Endothelial cell of umbilical vein (primary cell): ENCODE results near the gene DNAJB12. TPM values are rescaled to one million over a fixed set of nuclear protein-coding genes. Genes with fewer than 3 reads are reported as not detected.

Experiments used
- BruUV-seq: library from RNA; stranded (reverse); fragments of 400-500 nt; replicated peaks from 2 replicates; lab custom pipeline; 2021; lab: Mats Ljungman, UMichigan
- CTCF ChIA-PET: fragments of 300-600, 350-600 bp; sonication (Branson Sonifier 250); formaldehyde crosslinking; loops from one replicate; lab custom pipeline; 2021; ENCODE audit warnings: antibody characterized with exemption, inconsistent platforms; lab: Charles Lee
- POLR2A ChIA-PET: fragments of 300-600, 350-600 bp; sonication (Branson Sonifier 250); formaldehyde crosslinking; loops from one replicate; lab custom pipeline; 2021; ENCODE audit warnings: antibody characterized with exemption, inconsistent platforms; lab: Charles Lee
- DNase-seq: peaks from one replicate; pipeline ENCODE4 v3.0.0-alpha.2; 2011; ENCODE audit warnings: low read depth, low spot score
- FAIRE-seq: peaks from 2 replicates; lab custom pipeline; 2011; peaks lifted over from hg19 to GRCh38; lab: Jason Lieb, UNC
- H2AFZ ChIP-seq: 2 replicates; pipeline ENCODE4 v1.6.0; 2012; ENCODE audit warnings: low read depth, low read length, control low read depth, inconsistent platforms
- H3K27ac ChIP-seq: 2 replicates; pipeline ENCODE4 v1.5.1; 2011; ENCODE audit warnings: low read depth, mild to moderate bottlenecking, control low read depth, low read length, moderate library complexity; ENCODE audit not compliant: insufficient read depth
- H3K27me3 ChIP-seq, 2 experiments: 2 replicates each; pipeline versions ENCODE4 v1.6.0 to v1.6.1; 2011; ENCODE audit warnings: low read length in 2 of 2, mixed read lengths in 1 of 2; ENCODE audit not compliant: control insufficient read depth in 2 of 2, insufficient read depth in 2 of 2
- H3K36me3 ChIP-seq, 2 experiments: 2 replicates in 1 of 2; 3 replicates in 1 of 2; pipeline ENCODE4 v1.5.1; 2011; ENCODE audit warnings: low read length in 2 of 2, mild to moderate bottlenecking in 1 of 2, moderate library complexity in 1 of 2; ENCODE audit not compliant: control insufficient read depth in 2 of 2, insufficient read depth in 2 of 2; ENCODE audit errors: extremely low read depth in 1 of 2
- H3K4me1 ChIP-seq: 3 replicates; pipeline ENCODE4 v1.5.1; 2011; ENCODE audit warnings: mild to moderate bottlenecking, low read length; ENCODE audit not compliant: control insufficient read depth, insufficient read depth; ENCODE audit errors: extremely low read depth
- H3K4me2 ChIP-seq: 2 replicates; pipeline ENCODE4 v1.6.1; 2011; ENCODE audit warnings: low read length, control low read depth, mixed read lengths; ENCODE audit not compliant: insufficient read depth
- H3K4me3 ChIP-seq, 3 experiments: fragments of 200-600 bp in 1 of 3; sonication (generic), shearing (Covaris generic) in 1 of 3; replicated peaks in 1 of 3; 2 replicates each; pipeline ENCODE4 v1.5.1; 2011 to 2016; ENCODE audit warnings: control low read depth in 3 of 3, low read length in 3 of 3, mild to moderate bottlenecking in 2 of 3, inconsistent platforms in 1 of 3, low read depth in 1 of 3, moderate library complexity in 1 of 3; ENCODE audit not compliant: insufficient read depth in 1 of 3
- H3K79me2 ChIP-seq: 2 replicates; pipeline ENCODE4 v1.6.0; 2012; ENCODE audit warnings: low read length, inconsistent platforms; ENCODE audit not compliant: control insufficient read depth, insufficient read depth
- H3K9ac ChIP-seq: replicated peaks from 2 replicates; pipeline ENCODE3; 2011; ENCODE audit warnings: low read length, control low read depth; ENCODE audit not compliant: insufficient read depth; ENCODE audit errors: extremely low read depth
- H3K9me1 ChIP-seq: replicated peaks from 3 replicates; pipeline ENCODE4 v1.6.0; 2011; ENCODE audit warnings: mild to moderate bottlenecking, low read length; ENCODE audit not compliant: control insufficient read depth, insufficient read depth; ENCODE audit errors: extremely low read depth
- H3K9me3 ChIP-seq: replicated peaks from 2 replicates; pipeline ENCODE4 v1.5.1; 2012; ENCODE audit warnings: low read length, inconsistent platforms; ENCODE audit not compliant: control insufficient read depth, insufficient read depth
- H4K20me1 ChIP-seq: replicated peaks from 2 replicates; pipeline ENCODE3; 2011; ENCODE audit warnings: mild to moderate bottlenecking, low read length; ENCODE audit not compliant: control insufficient read depth, insufficient read depth; ENCODE audit errors: extremely low read depth
- CTCF ChIP-seq, 2 donors: IDR thresholded peaks; 1 replicate in 1 of 2; 2 replicates in 1 of 2; pipeline ENCODE4 v1.5.1; 2011; ENCODE audit warnings: low read length in 2 of 2, mild to moderate bottlenecking in 2 of 2, moderate library complexity in 2 of 2, control low read depth in 1 of 2, inconsistent platforms in 1 of 2, low read depth in 1 of 2; ENCODE audit not compliant: insufficient read depth in 1 of 2; ENCODE audit errors: extremely low read depth in 1 of 2
- EZH2 ChIP-seq: IDR thresholded peaks from 2 replicates; pipeline ENCODE4 v1.6.1; 2012; ENCODE audit warnings: borderline replicate concordance, low read depth, mild to moderate bottlenecking, moderate library complexity, low read length, inconsistent platforms; ENCODE audit not compliant: severe bottlenecking
- FOS ChIP-seq: IDR thresholded peaks from 2 replicates; pipeline ENCODE4 v1.6.1; 2011; ENCODE audit warnings: mild to moderate bottlenecking, low read length, moderate library complexity, borderline replicate concordance; ENCODE audit not compliant: insufficient read depth
- POLR2AphosphoS5 ChIP-seq: IDR thresholded peaks from 2 replicates; pipeline ENCODE4 v1.6.1; 2012; ENCODE audit warnings: low read depth, mild to moderate bottlenecking, control low read depth, low read length, moderate library complexity; ENCODE audit not compliant: insufficient read depth
- dilution Hi-C: fragments of 300-500 bp; cut with MboI; formaldehyde crosslinking; loops from one replicate; pipeline ENCODE4 v1.15.0; 2019; ENCODE audit warnings: low sequenced_read_pairs; ENCODE audit not compliant: extremely low pct_ligation_motif_present
- intact Hi-C: fragments of 100-400 bp; cut with micrococcal nuclease; formaldehyde crosslinking; loops from one replicate; pipeline ENCODE4 v1.10.0; 2022
- polyA plus RNA-seq, 4 experiments: library from polyadenylated mRNA; depleted of rRNA in 3 of 4; stranded (reverse) in 3 of 4; unstranded in 1 of 4; fragments of >200 nt; gene quantifications; 2 replicates each; pipeline versions ENCODE4 v1.2.1 to v1.2.3, GENCODE V29; 2011 to 2012; ENCODE audit warnings: missing spikeins in 1 of 4
- total RNA-seq: library from RNA; stranded (reverse); gene quantifications from 2 replicates; pipeline ENCODE4 v1.2.3, GENCODE V29; 2021
- TF ChIP-seq, protein P1 (sequence below): IDR thresholded peaks from 2 replicates; pipeline ENCODE4 v1.6.1; 2011; ENCODE audit not compliant: insufficient read depth, insufficient read length

DNAJB12 gene
- total and polyA plus RNA-seq, 2 donors (not counting 3 experiments of a cell fraction or from before 2014, with no cell fraction given): 27.2 to 44.2 TPM

DNA sequence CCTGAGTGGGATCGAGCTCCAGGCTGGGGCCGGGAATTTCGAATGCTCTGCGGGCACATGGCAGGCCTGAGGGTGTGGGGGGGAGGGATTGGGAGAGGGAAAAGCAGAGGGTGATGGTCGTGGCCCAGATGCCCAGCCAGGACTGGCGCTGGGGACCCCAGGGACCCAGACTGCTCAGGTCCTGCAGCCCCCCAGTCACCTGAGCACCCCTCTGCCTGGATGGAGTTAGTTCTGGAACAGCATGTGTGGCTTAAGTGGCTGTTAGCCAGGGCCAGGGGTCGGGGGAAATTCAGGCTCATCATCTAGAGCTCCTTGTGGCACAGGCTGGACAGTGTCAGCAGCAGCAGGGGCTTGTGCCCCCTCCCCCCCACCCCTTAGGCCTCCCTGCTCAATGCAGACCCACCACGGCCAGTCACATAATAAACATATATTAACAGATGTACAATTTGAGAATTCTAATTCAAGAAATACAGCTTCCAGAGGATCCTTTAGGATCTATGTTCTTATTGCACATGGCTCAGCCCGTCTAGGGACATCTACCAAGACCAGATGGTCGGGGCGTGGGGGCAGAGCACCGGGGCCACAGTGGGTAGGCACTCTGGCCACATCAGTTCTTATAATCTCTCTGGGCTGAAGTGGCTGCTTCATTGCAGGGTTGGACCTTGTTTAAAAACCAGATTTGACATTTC lies 22.2 kb downstream of the DNAJB12 start:
- H3K79me2 ChIP-seq: no peaks in the 10 kb centered on the region
- no peak for TF ChIP-seq FOS
- TF ChIP-seq, protein P1, sequence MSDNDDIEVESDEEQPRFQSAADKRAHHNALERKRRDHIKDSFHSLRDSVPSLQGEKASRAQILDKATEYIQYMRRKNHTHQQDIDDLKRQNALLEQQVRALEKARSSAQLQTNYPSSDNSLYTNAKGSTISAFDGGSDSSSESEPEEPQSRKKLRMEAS: peak; percentile 68
- no peaks in the 10 kb centered on the region for H3K9me1 ChIP-seq
- H3K36me3 ChIP-seq: peaks cover 0 to 5% of the 10 kb centered on the region in 2 experiments
- H3K9me3 ChIP-seq: no peaks in the 10 kb centered on the region
- ChIA-PET CTCF (interaction anchor here (0.7 to 12.3 kb wide), 14 partner anchors 8 to 436 kb away, joined by 3 to 214 read pairs (median 6); partner anchors contain the start of gene DDIT4), POLR2A (interaction anchor here (0.8 to 2.1 kb wide), 5 partner anchors 14 to 59 kb away, joined by 3 to 15 read pairs (median 4); partner anchors contain the start of gene DDIT4)
- no peak overlapping the region for H2AFZ ChIP-seq
- DNase-seq: no peak
- peaks cover 62% of the 10 kb centered on the region for H3K4me1 ChIP-seq
- no peaks in the 10 kb centered on the region for H4K20me1 ChIP-seq
- FAIRE-seq: peak; percentile 8
- H3K9ac ChIP-seq: peak overlapping the region; percentile 25
- H3K27me3 ChIP-seq: no peaks in the 10 kb centered on the region
- dilution Hi-C loops: no loop called here
- peak overlapping the region; percentile 97 for H3K27ac ChIP-seq
- no peak overlapping the region for H3K4me3 ChIP-seq
- intact Hi-C loops: loop anchor here (1.0 to 5.0 kb wide), 3 partner anchors 8 to 355 kb away; no protein-coding TSS in a partner anchor
- no peak overlapping the region for H3K4me2 ChIP-seq
- TSS peak; percentile 36 for BruUV-seq

DNA sequence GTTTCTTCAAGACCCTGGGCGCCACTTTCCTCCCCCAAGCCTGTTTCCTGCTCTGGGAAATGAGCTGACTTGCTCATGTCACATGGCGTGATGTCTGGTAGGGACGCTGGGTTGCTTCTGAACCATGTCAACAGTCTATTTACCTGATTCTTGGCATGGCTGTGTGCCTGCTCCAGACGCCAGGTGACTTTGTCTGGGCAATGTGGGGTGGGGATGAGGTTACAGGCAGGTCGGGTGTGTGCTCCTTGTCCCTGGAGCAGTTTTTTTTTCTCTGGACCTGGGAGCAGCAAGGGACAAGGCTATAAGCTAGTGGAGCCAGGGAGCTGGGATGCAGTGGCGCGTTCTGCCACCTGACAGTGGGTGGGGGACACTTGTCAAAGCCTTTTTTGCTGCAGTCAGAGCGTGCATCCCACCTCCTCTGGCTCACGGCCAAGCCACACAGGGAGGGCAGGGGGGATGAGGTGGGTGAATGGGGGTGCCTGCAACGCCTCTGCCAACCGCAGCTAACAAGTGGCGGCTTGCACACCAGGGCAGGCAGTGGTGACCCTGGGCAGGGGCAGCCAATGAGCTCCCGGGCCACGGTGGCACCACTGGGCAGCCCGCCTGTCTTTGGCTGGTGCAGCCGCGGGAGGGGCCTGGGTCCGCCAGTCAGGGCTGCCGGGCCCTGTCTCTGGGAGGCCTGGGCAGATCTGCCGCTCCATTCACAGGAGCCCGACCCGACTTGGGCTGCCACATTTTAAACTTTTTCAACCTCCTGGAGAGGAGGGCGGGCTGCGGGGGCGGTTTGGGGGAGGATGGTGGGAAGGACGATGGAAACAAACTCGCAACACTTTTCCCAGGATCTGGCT lies 22.9 kb downstream of the DNAJB12 start:
- dilution Hi-C loops (no loop called here), intact Hi-C loops (loop anchor here (1.0 to 5.0 kb wide), 3 partner anchors 7 to 354 kb away; no protein-coding TSS in a partner anchor)
- H3K4me1 ChIP-seq: peaks cover 58% of the 10 kb centered on the region
- H4K20me1 ChIP-seq: no peaks in the 10 kb centered on the region
- no peak overlapping the region for H2AFZ ChIP-seq
- H3K79me2 ChIP-seq: no peaks in the 10 kb centered on the region
- TF ChIP-seq EZH2 (no peak), CTCF (IDR thresholded peaks at IDR 0.05; ENCODE audit: extremely low read depth in 1 of 2, insufficient read depth in 1 of 2, low read depth in 1 of 2, low read length in 2 of 2) (peak; percentile 20 to 59), POLR2AphosphoS5 (peak; percentile 43)
- H3K27ac ChIP-seq: peak overlapping the region; percentile 75
- POLR2A ChIA-PET: interaction anchor here (0.8 to 2.1 kb wide), 6 partner anchors 13 to 238 kb away, joined by 3 to 15 read pairs (median 4); partner anchors contain the start of gene DDIT4
- no peaks in the 10 kb centered on the region for H3K9me1 ChIP-seq
- H3K36me3 ChIP-seq: peaks cover 0 to 4% of the 10 kb centered on the region in 2 experiments
- BruUV-seq: no TSS peak
- DNase-seq (peak; percentile 86), FAIRE-seq (peak; percentile 78)
- peak overlapping the region; percentile 11 for H3K9ac ChIP-seq
- H3K4me3 ChIP-seq: no peak overlapping the region
- H3K27me3 ChIP-seq: no peaks in the 10 kb centered on the region
- CTCF ChIA-PET: interaction anchor here (0.7 to 12.3 kb wide), 14 partner anchors 8 to 436 kb away, joined by 3 to 214 read pairs (median 6); partner anchors contain the start of gene DDIT4
- H3K4me2 ChIP-seq: no peak overlapping the region
- no peaks in the 10 kb centered on the region for H3K9me3 ChIP-seq
